SK-N-SH (cell line): ENCODE data around the gene CFTR. TPM values are rescaled to one million over a fixed set of nuclear protein-coding genes. Genes with fewer than 3 reads are reported as not detected.

Experiments
- CTCF ChIA-PET: fragments of 300-600, 350-600 bp; formaldehyde crosslinking; extraction: SDS; loops from one replicate; lab custom pipeline; 2021; lab: Yijun Ruan, JAX
- POLR2A ChIA-PET: fragments of 350-600 bp; sonication (Branson Sonifier 250); formaldehyde crosslinking; extraction: SDS; loops from one replicate; lab custom pipeline; 2020; ENCODE audit warnings: antibody characterized with exemption, inconsistent platforms; lab: Yijun Ruan, JAX
- DNase-seq: peaks from one replicate; pipeline ENCODE4 v3.0.0; 2012
- H2AFZ ChIP-seq: fragments of 200-600 bp; sonication (generic); 2 replicates; pipeline ENCODE4 v1.8.1; 2016; ENCODE audit warnings: antibody characterized with exemption, mild to moderate bottlenecking, low read depth
- H3F3A ChIP-seq: fragments of 200-600 bp; sonication (generic); replicated peaks from 2 replicates; pipeline ENCODE3; 2016; ENCODE audit warnings: antibody characterized with exemption, mild to moderate bottlenecking; ENCODE audit not compliant: insufficient read depth
- H3K27ac ChIP-seq, 2 experiments: fragments of 200-500 bp in 1 of 2; fragments of 200-600 bp in 1 of 2; sonication (Bioruptor generic) in 1 of 2; sonication (generic), shearing (Covaris generic) in 1 of 2; 2 replicates each; pipeline versions ENCODE4 v1.5.1 to v1.6.1; 2014 to 2016; ENCODE audit warnings: low read depth in 2 of 2, inconsistent platforms in 1 of 2, low read length in 1 of 2, mild to moderate bottlenecking in 1 of 2, mixed read lengths in 1 of 2
- H3K27me3 ChIP-seq: fragments of 200-600 bp; sonication (generic), shearing (Covaris generic); 2 replicates; pipeline ENCODE4 v1.6.1; 2016; ENCODE audit warnings: mixed run types; ENCODE audit not compliant: insufficient read depth
- H3K36me3 ChIP-seq, 2 experiments: fragments of 200-500 bp in 1 of 2; fragments of 200-600 bp in 1 of 2; sonication (Bioruptor generic) in 1 of 2; sonication (generic) in 1 of 2; replicated peaks in 1 of 2; 2 replicates each; pipeline versions ENCODE3 to v1.5.1; 2014 to 2016; ENCODE audit warnings: low read length in 1 of 2, mild to moderate bottlenecking in 1 of 2; ENCODE audit not compliant: insufficient read depth in 2 of 2, control insufficient read depth in 1 of 2
- H3K4me1 ChIP-seq, 2 experiments: fragments of 200-500 bp in 1 of 2; fragments of 200-600 bp in 1 of 2; sonication (Bioruptor generic) in 1 of 2; sonication (generic), shearing (Covaris generic) in 1 of 2; 2 replicates each; pipeline versions ENCODE4 v1.5.1 to v1.6.1; 2014 to 2016; ENCODE audit warnings: low read depth in 1 of 2, low read length in 1 of 2, mixed run types in 1 of 2; ENCODE audit not compliant: insufficient read depth in 2 of 2, control insufficient read depth in 1 of 2
- H3K4me2 ChIP-seq: fragments of 200-600 bp; sonication (generic), shearing (Covaris generic); 2 replicates; pipeline ENCODE4 v1.6.1; 2017; ENCODE audit warnings: mixed run types
- H3K4me3 ChIP-seq, 2 experiments: fragments of 200-500 bp in 1 of 2; fragments of 200-600 bp in 1 of 2; sonication (Bioruptor generic) in 1 of 2; sonication (generic), shearing (Covaris generic) in 1 of 2; 2 replicates each; pipeline versions ENCODE4 v1.5.1 to v1.8.1; 2014 to 2016; ENCODE audit warnings: low read depth in 2 of 2, inconsistent platforms in 1 of 2, low read length in 1 of 2, mild to moderate bottlenecking in 1 of 2, mixed read lengths in 1 of 2, moderate library complexity in 1 of 2
- H3K79me2 ChIP-seq: fragments of 200-600 bp; sonication (generic); 2 replicates; pipeline ENCODE4 v1.8.1; 2017; ENCODE audit warnings: mild to moderate bottlenecking; ENCODE audit not compliant: insufficient read depth
- H3K9ac ChIP-seq: fragments of 200-600 bp; sonication (generic); 2 replicates; pipeline ENCODE4 v1.6.1; 2017; ENCODE audit warnings: mixed run types
- H3K9me2 ChIP-seq: fragments of 200-600 bp; sonication (generic); 2 replicates; pipeline ENCODE4 v1.6.1; 2017; ENCODE audit warnings: mixed run types
- H3K9me3 ChIP-seq: fragments of 200-600 bp; sonication (generic); 2 replicates; pipeline ENCODE4 v1.6.1; 2017; ENCODE audit warnings: mixed run types, mild to moderate bottlenecking, moderate library complexity
- H4K20me1 ChIP-seq: fragments of 200-600 bp; sonication (generic); 2 replicates; pipeline ENCODE4 v1.6.1; 2017; ENCODE audit warnings: mild to moderate bottlenecking, mixed run types; ENCODE audit not compliant: insufficient read depth
- CHD2 ChIP-seq: fragments of 150-350 bp; IDR thresholded peaks from 2 replicates; pipeline ENCODE4 v1.6.1; 2018; ENCODE audit warnings: low read length; ENCODE audit not compliant: partially characterized antibody
- ELF1 ChIP-seq: IDR thresholded peaks from 2 replicates; pipeline ENCODE4 v1.4.0; 2012
- EZH2phosphoT487 ChIP-seq: fragments of 200-600 bp; sonication (generic); IDR thresholded peaks from 2 replicates; pipeline ENCODE4 v1.6.1; 2017; ENCODE audit warnings: low read depth, mixed run types, mild to moderate bottlenecking, antibody characterized with exemption, moderate library complexity, borderline replicate concordance
- FOSL2 ChIP-seq: IDR thresholded peaks from 2 replicates; pipeline ENCODE4 v1.4.0; 2012; ENCODE audit warnings: low read depth, mild to moderate bottlenecking, moderate library complexity, borderline replicate concordance
- FOXM1 ChIP-seq: IDR thresholded peaks from 2 replicates; pipeline ENCODE4 v1.4.0; 2012; ENCODE audit warnings: low read depth, mild to moderate bottlenecking
- GABPA ChIP-seq: IDR thresholded peaks from 2 replicates; pipeline ENCODE4 v1.4.0; 2012; ENCODE audit warnings: low read depth, mild to moderate bottlenecking
- GATA2 ChIP-seq: sonication (generic); formaldehyde crosslinking; IDR thresholded peaks from 2 replicates; pipeline ENCODE4 v1.5.0; 2020; ENCODE audit warnings: mild to moderate bottlenecking, missing genetic modification reagents
- MXI1 ChIP-seq: IDR thresholded peaks from 2 replicates; pipeline ENCODE4 v1.6.1; 2012; ENCODE audit warnings: mild to moderate bottlenecking, low read depth, low read length, improper control_type of control experiment
- NFIC ChIP-seq: IDR thresholded peaks from 2 replicates; pipeline ENCODE4 v1.4.0; 2012; ENCODE audit warnings: borderline replicate concordance
- POLR2AphosphoS5 ChIP-seq: IDR thresholded peaks from 2 replicates; pipeline ENCODE4 v1.6.1; 2012; ENCODE audit warnings: low read depth, low read length
- RAD21 ChIP-seq: IDR thresholded peaks from 2 replicates; pipeline ENCODE4 v1.6.1; 2012; ENCODE audit warnings: mild to moderate bottlenecking, low read length
- RCOR1 ChIP-seq: fragments of 150-350 bp; IDR thresholded peaks from 2 replicates; pipeline ENCODE4 v1.6.1; 2017; ENCODE audit warnings: antibody characterized with exemption, low read length
- RFX5 ChIP-seq: IDR thresholded peaks from 2 replicates; pipeline ENCODE4 v1.6.1; 2012; ENCODE audit warnings: mild to moderate bottlenecking, improper control_type of control experiment, low read length
- RXRA ChIP-seq: IDR thresholded peaks from 2 replicates; pipeline ENCODE4 v1.4.0; 2012; ENCODE audit warnings: low read depth, mild to moderate bottlenecking, borderline replicate concordance
- SIN3A ChIP-seq: IDR thresholded peaks from 2 replicates; pipeline ENCODE4 v1.6.1; 2012; ENCODE audit warnings: low read depth, mild to moderate bottlenecking, low read length, moderate library complexity, borderline replicate concordance
- TAF1 ChIP-seq: IDR thresholded peaks from 2 replicates; pipeline ENCODE4 v1.6.1; 2012; ENCODE audit warnings: low read depth, mild to moderate bottlenecking, low read length, moderate library complexity, borderline replicate concordance
- TEAD4 ChIP-seq: IDR thresholded peaks from 2 replicates; pipeline ENCODE4 v1.4.0; 2012; ENCODE audit warnings: mild to moderate bottlenecking, borderline replicate concordance; ENCODE audit not compliant: insufficient read depth
- YY1 ChIP-seq: IDR thresholded peaks from 2 replicates; pipeline ENCODE4 v1.4.0; 2012; ENCODE audit warnings: low read depth, mild to moderate bottlenecking
- WGBS: methylation state at CpG from one replicate; pipeline ENCODE4 v1.1.6; 2017; ENCODE audit warnings: low lambda C conversion rate; 5-methylcytosine and 5-hydroxymethylcytosine counted together
- polyA plus RNA-seq, 3 experiments: library from polyadenylated mRNA; depleted of rRNA; stranded (reverse); fragments of >200 nt; gene quantifications; 2 replicates each; pipeline ENCODE4 v1.2.3, GENCODE V29; 2012
- TF ChIP-seq, protein P1 (sequence below): IDR thresholded peaks from 2 replicates; pipeline ENCODE4 v1.4.0; 2012; ENCODE audit warnings: low read depth
- TF ChIP-seq, protein P2 (sequence below): IDR thresholded peaks from 2 replicates; pipeline ENCODE4 v1.6.1; 2012; ENCODE audit warnings: mild to moderate bottlenecking, low read depth, low read length, moderate library complexity
- TF ChIP-seq, protein P3 (sequence below): fragments of 150-350 bp; IDR thresholded peaks from 2 replicates; pipeline ENCODE4 v1.6.1; 2017; ENCODE audit warnings: antibody characterized with exemption, low read length, low read depth, borderline replicate concordance
- TF ChIP-seq, protein P4 (sequence below): IDR thresholded peaks from 2 replicates; pipeline ENCODE4 v1.4.0; 2012; ENCODE audit warnings: low read depth, borderline replicate concordance
- TF ChIP-seq, protein P5 (sequence below): fragments of 150-350 bp; IDR thresholded peaks from 2 replicates; pipeline ENCODE4 v1.6.1; 2016; ENCODE audit warnings: mild to moderate bottlenecking, low read depth, low read length

The CFTR gene
- polyA plus RNA-seq, 1 of the 3 experiments (the other 2 are of a cell fraction), result not detected

DNA sequence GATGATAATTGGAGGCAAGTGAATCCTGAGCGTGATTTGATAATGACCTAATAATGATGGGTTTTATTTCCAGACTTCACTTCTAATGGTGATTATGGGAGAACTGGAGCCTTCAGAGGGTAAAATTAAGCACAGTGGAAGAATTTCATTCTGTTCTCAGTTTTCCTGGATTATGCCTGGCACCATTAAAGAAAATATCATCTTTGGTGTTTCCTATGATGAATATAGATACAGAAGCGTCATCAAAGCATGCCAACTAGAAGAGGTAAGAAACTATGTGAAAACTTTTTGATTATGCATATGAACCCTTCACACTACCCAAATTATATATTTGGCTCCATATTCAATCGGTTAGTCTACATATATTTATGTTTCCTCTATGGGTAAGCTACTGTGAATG lies 79.6 kb downstream of the CFTR start:
- H3K4me1 ChIP-seq, result no peaks in the 10 kb centered on the region
- CTCF ChIA-PET, result no interaction called here
- H3K79me2 ChIP-seq, result no peaks in the 10 kb centered on the region
- TF ChIP-seq GATA2 (CRISPR knock-in tag) (no peak), RAD21 (no peak), TAF1 (no peak), FOXM1 (no peak), RXRA (no peak), FOSL2 (no peak), MXI1 (no peak), NFIC (no peak), YY1 (no peak)
- TF ChIP-seq, protein P1, sequence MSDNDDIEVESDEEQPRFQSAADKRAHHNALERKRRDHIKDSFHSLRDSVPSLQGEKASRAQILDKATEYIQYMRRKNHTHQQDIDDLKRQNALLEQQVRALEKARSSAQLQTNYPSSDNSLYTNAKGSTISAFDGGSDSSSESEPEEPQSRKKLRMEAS, result no peak
- TF ChIP-seq, protein P2, sequence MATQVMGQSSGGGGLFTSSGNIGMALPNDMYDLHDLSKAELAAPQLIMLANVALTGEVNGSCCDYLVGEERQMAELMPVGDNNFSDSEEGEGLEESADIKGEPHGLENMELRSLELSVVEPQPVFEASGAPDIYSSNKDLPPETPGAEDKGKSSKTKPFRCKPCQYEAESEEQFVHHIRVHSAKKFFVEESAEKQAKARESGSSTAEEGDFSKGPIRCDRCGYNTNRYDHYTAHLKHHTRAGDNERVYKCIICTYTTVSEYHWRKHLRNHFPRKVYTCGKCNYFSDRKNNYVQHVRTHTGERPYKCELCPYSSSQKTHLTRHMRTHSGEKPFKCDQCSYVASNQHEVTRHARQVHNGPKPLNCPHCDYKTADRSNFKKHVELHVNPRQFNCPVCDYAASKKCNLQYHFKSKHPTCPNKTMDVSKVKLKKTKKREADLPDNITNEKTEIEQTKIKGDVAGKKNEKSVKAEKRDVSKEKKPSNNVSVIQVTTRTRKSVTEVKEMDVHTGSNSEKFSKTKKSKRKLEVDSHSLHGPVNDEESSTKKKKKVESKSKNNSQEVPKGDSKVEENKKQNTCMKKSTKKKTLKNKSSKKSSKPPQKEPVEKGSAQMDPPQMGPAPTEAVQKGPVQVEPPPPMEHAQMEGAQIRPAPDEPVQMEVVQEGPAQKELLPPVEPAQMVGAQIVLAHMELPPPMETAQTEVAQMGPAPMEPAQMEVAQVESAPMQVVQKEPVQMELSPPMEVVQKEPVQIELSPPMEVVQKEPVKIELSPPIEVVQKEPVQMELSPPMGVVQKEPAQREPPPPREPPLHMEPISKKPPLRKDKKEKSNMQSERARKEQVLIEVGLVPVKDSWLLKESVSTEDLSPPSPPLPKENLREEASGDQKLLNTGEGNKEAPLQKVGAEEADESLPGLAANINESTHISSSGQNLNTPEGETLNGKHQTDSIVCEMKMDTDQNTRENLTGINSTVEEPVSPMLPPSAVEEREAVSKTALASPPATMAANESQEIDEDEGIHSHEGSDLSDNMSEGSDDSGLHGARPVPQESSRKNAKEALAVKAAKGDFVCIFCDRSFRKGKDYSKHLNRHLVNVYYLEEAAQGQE, result no peak
- TF ChIP-seq, all 33 proteins: peak for 0
- no peaks in the 10 kb centered on the region for H4K20me1 ChIP-seq
- H3K36me3 ChIP-seq, result no peaks in the 10 kb centered on the region
- H3K9me3 ChIP-seq, result no peaks in the 10 kb centered on the region
- WGBS, result 7% methylated on average over 3 of the region's 3 CpGs
- H3K4me3 ChIP-seq, result no peak overlapping the region
- POLR2A ChIA-PET, result no interaction called here
- no peak overlapping the region for H3K4me2 ChIP-seq
- no peak overlapping the region for H3K9ac ChIP-seq
- H2AFZ ChIP-seq, result no peak overlapping the region
- no peak overlapping the region for H3K27ac ChIP-seq
- no peaks in the 10 kb centered on the region for H3F3A ChIP-seq
- no peaks in the 10 kb centered on the region for H3K27me3 ChIP-seq
- no peak for DNase-seq
- no peaks in the 10 kb centered on the region for H3K9me2 ChIP-seq

DNA sequence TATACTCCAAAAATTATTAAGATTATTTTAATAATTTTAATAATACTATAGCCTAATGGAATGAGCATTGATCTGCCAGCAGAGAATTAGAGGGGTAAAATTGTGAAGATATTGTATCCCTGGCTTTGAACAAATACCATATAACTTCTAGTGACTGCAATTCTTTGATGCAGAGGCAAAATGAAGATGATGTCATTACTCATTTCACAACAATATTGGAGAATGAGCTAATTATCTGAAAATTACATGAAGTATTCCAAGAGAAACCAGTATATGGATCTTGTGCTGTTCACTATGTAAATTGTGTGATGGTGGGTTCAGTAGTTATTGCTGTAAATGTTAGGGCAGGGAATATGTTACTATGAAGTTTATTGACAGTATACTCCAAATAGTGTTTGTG lies 80.2 kb downstream of the CFTR start:
- no peak overlapping the region for H3K27ac ChIP-seq
- H3K4me1 ChIP-seq, result no peaks in the 10 kb centered on the region
- H3K4me3 ChIP-seq, result no peak overlapping the region
- H3F3A ChIP-seq, result no peaks in the 10 kb centered on the region
- no peak overlapping the region for H3K9ac ChIP-seq
- H3K27me3 ChIP-seq, result no peaks in the 10 kb centered on the region
- H3K36me3 ChIP-seq, result no peaks in the 10 kb centered on the region
- H3K9me3 ChIP-seq, result no peaks in the 10 kb centered on the region
- no peak overlapping the region for H3K4me2 ChIP-seq
- TF ChIP-seq, protein P1, result no peak
- TF ChIP-seq, protein P3, sequence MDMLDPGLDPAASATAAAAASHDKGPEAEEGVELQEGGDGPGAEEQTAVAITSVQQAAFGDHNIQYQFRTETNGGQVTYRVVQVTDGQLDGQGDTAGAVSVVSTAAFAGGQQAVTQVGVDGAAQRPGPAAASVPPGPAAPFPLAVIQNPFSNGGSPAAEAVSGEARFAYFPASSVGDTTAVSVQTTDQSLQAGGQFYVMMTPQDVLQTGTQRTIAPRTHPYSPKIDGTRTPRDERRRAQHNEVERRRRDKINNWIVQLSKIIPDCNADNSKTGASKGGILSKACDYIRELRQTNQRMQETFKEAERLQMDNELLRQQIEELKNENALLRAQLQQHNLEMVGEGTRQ, result no peak
- TF ChIP-seq SIN3A (no peak), ELF1 (no peak), FOXM1 (no peak), EZH2phosphoT487 (no peak), CHD2 (no peak), GABPA (no peak), YY1 (no peak), RCOR1 (no peak), FOSL2 (no peak), POLR2AphosphoS5 (no peak), TEAD4 (no peak), NFIC (no peak), RFX5 (no peak), RAD21 (no peak)
- TF ChIP-seq, protein P4, sequence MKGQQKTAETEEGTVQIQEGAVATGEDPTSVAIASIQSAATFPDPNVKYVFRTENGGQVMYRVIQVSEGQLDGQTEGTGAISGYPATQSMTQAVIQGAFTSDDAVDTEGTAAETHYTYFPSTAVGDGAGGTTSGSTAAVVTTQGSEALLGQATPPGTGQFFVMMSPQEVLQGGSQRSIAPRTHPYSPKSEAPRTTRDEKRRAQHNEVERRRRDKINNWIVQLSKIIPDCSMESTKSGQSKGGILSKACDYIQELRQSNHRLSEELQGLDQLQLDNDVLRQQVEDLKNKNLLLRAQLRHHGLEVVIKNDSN, result no peak
- TF ChIP-seq, protein P5, sequence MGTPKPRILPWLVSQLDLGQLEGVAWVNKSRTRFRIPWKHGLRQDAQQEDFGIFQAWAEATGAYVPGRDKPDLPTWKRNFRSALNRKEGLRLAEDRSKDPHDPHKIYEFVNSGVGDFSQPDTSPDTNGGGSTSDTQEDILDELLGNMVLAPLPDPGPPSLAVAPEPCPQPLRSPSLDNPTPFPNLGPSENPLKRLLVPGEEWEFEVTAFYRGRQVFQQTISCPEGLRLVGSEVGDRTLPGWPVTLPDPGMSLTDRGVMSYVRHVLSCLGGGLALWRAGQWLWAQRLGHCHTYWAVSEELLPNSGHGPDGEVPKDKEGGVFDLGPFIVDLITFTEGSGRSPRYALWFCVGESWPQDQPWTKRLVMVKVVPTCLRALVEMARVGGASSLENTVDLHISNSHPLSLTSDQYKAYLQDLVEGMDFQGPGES, result no peak
- ChIA-PET CTCF (no interaction called here), POLR2A (no interaction called here)
- no peak for DNase-seq
- no peaks in the 10 kb centered on the region for H3K79me2 ChIP-seq
- H3K9me2 ChIP-seq, result no peaks in the 10 kb centered on the region
- no peaks in the 10 kb centered on the region for H4K20me1 ChIP-seq
- H2AFZ ChIP-seq, result no peak overlapping the region
